Measurements from ENCODE around the gene KIF21B.

KIF21B gene

DNA sequence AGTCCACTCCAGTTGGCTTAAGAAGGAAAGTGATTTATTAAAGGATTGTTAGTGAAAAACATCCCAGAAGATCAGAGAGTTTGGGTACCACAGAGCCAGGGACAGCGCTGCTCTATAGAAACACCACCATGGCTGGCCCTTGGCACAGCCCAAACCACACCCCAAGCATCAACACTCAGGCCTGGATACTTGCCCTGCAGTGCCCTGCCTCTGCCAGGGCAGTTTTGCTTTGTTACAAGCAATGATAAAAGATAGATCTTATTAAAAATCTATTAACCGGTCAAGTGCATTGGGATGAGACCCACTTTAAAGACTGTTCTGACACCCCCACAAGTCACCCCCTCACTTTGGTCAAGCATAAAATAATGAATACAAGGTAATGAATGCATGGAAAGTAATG is 56.6 kb downstream of the KIF21B start:
- TF ChIP-seq, protein P1, sequence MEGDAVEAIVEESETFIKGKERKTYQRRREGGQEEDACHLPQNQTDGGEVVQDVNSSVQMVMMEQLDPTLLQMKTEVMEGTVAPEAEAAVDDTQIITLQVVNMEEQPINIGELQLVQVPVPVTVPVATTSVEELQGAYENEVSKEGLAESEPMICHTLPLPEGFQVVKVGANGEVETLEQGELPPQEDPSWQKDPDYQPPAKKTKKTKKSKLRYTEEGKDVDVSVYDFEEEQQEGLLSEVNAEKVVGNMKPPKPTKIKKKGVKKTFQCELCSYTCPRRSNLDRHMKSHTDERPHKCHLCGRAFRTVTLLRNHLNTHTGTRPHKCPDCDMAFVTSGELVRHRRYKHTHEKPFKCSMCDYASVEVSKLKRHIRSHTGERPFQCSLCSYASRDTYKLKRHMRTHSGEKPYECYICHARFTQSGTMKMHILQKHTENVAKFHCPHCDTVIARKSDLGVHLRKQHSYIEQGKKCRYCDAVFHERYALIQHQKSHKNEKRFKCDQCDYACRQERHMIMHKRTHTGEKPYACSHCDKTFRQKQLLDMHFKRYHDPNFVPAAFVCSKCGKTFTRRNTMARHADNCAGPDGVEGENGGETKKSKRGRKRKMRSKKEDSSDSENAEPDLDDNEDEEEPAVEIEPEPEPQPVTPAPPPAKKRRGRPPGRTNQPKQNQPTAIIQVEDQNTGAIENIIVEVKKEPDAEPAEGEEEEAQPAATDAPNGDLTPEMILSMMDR (IDR thresholded peaks at IDR 0.05), result no peak

DNA sequence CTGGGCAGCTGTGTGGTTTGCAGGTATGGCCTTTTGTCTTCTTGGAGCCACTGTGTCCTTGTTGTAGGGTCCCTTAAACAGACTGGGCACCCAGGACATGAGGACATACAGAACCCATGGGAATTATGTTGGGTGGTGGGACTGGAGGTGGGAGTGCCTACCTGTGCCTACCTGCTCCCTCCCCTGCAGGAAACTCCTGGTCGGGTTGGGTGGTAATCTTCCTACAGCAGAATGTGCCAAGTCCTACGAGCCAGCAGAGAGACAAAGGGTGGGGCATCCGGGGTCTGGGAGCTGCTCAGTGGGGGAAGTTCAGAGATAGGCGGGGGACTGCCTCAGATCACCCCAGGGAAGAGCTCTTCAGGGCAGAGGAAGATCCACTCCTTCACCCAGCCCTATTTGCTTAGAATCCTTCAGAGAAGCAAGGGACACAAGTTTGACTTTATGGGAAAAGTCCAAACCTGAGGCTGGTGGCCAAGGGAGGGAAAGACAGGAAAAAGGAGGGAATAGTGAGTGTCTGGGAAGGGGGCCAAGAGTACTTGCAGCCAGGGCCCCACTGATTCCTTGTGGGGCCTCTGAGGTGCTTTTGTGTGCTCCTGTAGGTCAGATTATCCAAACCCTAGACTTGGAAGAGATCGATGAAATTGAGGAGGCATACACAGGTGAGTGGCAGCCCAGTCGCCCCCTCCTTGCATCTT is 58.3 kb downstream of the KIF21B start:
- TF ChIP-seq, protein P1 (IDR thresholded peaks at IDR 0.05), result no peak

DNA sequence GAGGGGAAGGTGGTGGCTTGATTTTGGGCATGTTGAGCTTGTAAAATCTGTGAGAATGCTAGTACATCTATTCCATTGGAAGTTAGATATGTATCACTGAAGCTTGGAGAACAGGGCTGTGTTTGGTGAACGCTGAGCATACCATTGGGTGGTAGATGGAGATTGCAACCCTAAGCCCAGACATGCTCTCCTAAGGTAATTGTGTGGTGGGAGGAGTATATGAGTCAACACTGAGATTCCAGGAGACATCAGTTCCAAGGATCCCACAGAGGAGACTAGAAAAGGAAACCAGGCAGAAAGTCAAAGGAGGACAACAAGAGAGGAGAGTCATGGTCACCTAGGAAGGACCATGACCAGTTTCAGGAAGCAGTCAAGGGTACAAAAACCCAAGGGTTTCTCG is 60.4 kb downstream of the KIF21B start:
- TF ChIP-seq, protein P1 (IDR thresholded peaks at IDR 0.05), result no peak

DNA sequence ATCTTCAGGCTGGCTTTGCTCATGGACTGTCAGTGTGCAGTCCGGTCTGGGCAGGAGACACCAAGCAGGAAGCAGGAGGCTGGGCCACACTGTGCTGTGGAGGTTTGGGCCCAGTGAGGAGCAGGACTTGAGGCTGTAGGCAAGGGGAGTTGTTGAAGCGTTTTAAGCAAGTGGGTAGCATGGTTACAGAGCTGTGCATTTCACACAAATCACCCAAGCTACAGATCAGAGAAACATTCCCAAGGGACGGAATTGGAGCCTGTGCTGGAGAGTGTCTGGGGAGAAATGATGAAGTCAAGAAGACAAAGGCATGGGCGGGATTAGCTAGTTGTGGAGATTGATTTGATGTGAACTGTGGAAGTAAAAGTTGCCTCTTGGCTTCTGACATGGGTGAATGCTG is 60.9 kb downstream of the KIF21B start:
- TF ChIP-seq, protein P1 (IDR thresholded peaks at IDR 0.05), result no peak

DNA sequence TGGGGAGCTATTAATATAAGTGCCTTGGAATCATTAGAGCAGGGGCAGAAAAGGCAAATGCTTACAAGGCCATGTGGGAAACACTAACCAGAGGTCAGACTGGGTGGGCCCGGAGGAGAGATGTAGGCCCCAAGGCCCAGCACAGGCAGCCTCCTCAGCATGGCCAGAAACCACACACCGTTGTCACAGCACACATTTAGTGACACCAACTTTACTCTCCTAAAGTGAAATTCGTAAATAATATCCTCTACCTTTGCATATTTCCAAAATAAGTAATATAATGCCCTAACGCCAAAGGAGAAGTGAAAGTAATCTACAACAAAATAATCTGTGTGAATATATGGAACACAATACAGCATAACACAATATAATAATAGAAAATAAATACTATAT is 62.6 kb downstream of the KIF21B start:
- TF ChIP-seq, protein P1 (IDR thresholded peaks at IDR 0.05), result no peak

DNA sequence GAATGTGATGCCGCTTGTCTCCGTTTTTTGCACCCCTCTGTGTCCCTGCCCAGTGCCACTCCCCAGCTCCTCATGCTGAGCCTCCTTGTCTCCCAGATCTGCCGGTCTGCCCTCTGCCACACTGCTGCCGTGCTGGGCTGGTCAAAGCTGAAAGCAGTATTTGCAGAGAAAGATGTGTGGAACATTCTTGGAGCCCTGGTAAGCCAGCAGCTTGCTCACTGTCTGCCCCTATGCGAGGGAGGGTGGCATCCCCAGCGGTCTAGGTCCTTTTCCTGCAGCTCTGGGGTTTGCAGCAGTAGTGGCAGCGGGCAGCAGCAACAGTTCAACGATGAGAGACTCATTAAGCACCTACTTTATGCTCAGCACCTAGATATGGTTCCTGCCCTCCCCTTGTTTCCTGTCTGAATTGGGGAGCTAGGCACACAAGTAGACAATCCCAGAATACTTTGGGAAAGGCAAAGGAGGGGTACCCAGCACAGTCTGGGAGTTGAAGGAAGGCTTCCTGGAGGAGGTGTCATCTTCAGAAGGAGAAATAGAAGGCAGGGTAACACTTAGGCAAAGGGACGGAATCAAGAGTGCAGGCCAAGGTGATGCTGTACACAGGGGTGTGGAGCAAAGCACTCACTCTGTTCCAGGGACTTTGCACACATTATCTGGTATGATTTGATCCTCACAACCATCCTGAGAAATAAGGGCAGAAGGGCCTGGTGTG is 63.1 kb downstream of the KIF21B start:
- TF ChIP-seq, protein P1 (IDR thresholded peaks at IDR 0.05), result no peak

DNA sequence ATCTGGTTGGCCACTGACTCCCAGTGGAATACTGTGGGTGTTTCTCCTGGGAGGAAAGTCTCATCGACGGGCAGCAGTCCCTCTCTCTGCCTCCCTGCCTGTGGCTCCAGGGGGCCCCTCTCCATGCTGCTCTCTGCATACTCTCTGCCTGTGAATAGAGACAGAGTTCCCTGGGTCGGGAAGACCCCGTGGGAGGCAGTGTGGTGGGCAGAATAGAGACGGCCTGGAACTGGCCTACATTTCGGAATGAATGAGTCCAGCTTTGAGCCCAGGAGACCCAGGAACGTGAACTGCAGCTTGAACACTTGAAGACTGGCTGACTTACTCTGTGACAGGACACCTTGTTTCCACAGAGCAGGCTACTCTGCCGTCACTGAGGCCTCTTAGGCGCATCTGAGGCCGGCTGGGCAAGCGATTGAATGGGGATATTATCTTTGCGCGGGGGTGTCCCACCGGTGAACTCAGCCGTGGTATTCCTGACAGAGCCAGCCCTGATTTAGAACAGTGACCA is 64.0 kb downstream of the KIF21B start:
- TF ChIP-seq, protein P1 (IDR thresholded peaks at IDR 0.05), result no peak
